Lung (tissue), 12 donors: ENCODE measurements around the gene LGI4. TPM values are rescaled to one million over a fixed set of nuclear protein-coding genes. Genes with fewer than 3 reads are reported as not detected.

Experiments
- ATAC-seq: fragments of 200-7000 bp; cut with Tn5 transposase; one replicate; pipeline ENCODE4 v1.9.1; 2020; ENCODE audit warnings: moderate number of reproducible peaks; ENCODE audit not compliant: insufficient read depth, low FRiP score
- DNase-seq, 3 donors: peaks; one replicate each; pipeline ENCODE4 v3.0.0-alpha.2; 2013 to 2017
- H3K27ac ChIP-seq, 2 donors: one replicate each; pipeline ENCODE4 v1.5.1; 2013; ENCODE audit warnings: mild to moderate bottlenecking in 2 of 2, moderate library complexity in 2 of 2, control low read depth in 1 of 2, inconsistent platforms in 1 of 2, low read depth in 1 of 2, low read length in 1 of 2
- H3K27me3 ChIP-seq, 3 donors: one replicate each; pipeline ENCODE4 v1.5.1; 2013; ENCODE audit warnings: low read length in 2 of 3; ENCODE audit not compliant: control insufficient read depth in 3 of 3, insufficient read depth in 3 of 3
- H3K36me3 ChIP-seq, 4 donors: one replicate each; pipeline ENCODE4 v1.5.1; 2013; ENCODE audit warnings: low read length in 4 of 4, mild to moderate bottlenecking in 1 of 4, moderate library complexity in 1 of 4; ENCODE audit not compliant: control insufficient read depth in 4 of 4, insufficient read depth in 4 of 4
- H3K4me1 ChIP-seq, 5 donors: one replicate each; pipeline ENCODE4 v1.5.1; 2013; ENCODE audit warnings: low read length in 5 of 5, mild to moderate bottlenecking in 2 of 5, moderate library complexity in 1 of 5; ENCODE audit not compliant: control insufficient read depth in 5 of 5, insufficient read depth in 5 of 5
- H3K4me3 ChIP-seq: one replicate; pipeline ENCODE4 v1.5.1; 2013; ENCODE audit warnings: mild to moderate bottlenecking, control low read depth, moderate library complexity
- H3K9ac ChIP-seq, 2 donors: one replicate each; pipeline ENCODE4 v1.5.1; 2013; ENCODE audit warnings: low read length in 2 of 2, control low read depth in 1 of 2; ENCODE audit not compliant: insufficient read depth in 1 of 2
- H3K9me3 ChIP-seq, 4 donors: one replicate each; pipeline ENCODE4 v1.5.1; 2013; ENCODE audit warnings: low read length in 3 of 4, mild to moderate bottlenecking in 1 of 4, moderate library complexity in 1 of 4; ENCODE audit not compliant: control insufficient read depth in 4 of 4, insufficient read depth in 3 of 4
- CTCF ChIP-seq: IDR thresholded peaks from 2 replicates; pipeline ENCODE4 v1.5.1; 2012; ENCODE audit warnings: mild to moderate bottlenecking; ENCODE audit errors: control extremely low read depth, extremely low read depth
- WGBS, 2 donors: extraction: QIAGEN DNeasy Blood & Tissue Kit; methylation state at CpG; one replicate each; pipeline ENCODE4 v1.1.7; 2013; 5-methylcytosine and 5-hydroxymethylcytosine counted together
- polyA plus RNA-seq, 2 donors: library from polyadenylated mRNA; stranded (reverse); fragments of 200-250 nt; gene quantifications; one replicate each; pipeline ENCODE4 v1.2.1, GENCODE V29; 2013
- total RNA-seq, 2 donors: library from RNA; depleted of rRNA in 1 of 2; stranded (reverse); fragments of >200 nt in 1 of 2; gene quantifications; one replicate each; pipeline ENCODE4 v1.2.1, GENCODE V29; 2014 to 2021
- donor health status: control.
- donor health status: control.
- donor health status: Bipolar disorder and iron deficiency.
- donor health status: healthy.
- donor health status: DM: yes; HTN: yes; CAD: no.

LGI4 gene
- total and polyA plus RNA-seq, 4 donors: 1.6 to 11.2 (median 4.1) TPM

- Histone ChIP-seq H3K27me3 (peaks cover 0 to 5% (median 0%) of the 10 kb centered on the region in 3 donors), H3K9ac (peak within 1 kb of the TSS; percentile 44 to 89), H3K36me3 (peaks cover 0 to 3% (median 0%) of the 10 kb centered on the region in 4 donors), H3K4me3 (no peak within 1 kb of the TSS), H3K9me3 (no peaks in the 10 kb centered on the region), H3K27ac (peak within 1 kb of the TSS; percentile 67 to 87), H3K4me1 (peaks cover 5 to 50% (median 14%) of the 10 kb centered on the region in 5 donors)
- no peak for TF ChIP-seq CTCF
- no peak for ATAC-seq
- peak; percentile 82 to 92 (median 84) for DNase-seq
- WGBS, 2 donors: 66 to 81% methylated on average over 14 to 18 of the region's 18 CpGs
Measured at GRCh38 chr19:35138305-35138892, 3.5 kb upstream of the LGI4 start, which contains the start of gene FXYD1. FXYD1 (plus strand) TSS chr19:35138824; CDS start chr19:35140080, 1,256 bp downstream.

- Histone ChIP-seq H3K36me3 (peaks cover 0 to 3% (median 0%) of the 10 kb centered on the region in 4 donors), H3K9me3 (no peaks in the 10 kb centered on the region), H3K9ac (no peak overlapping the region), H3K27ac (no peak overlapping the region), H3K4me3 (no peak overlapping the region), H3K4me1 (peaks cover 5 to 44% (median 14%) of the 10 kb centered on the region in 5 donors), H3K27me3 (peaks cover 0 to 3% (median 0%) of the 10 kb centered on the region in 3 donors)
- ATAC-seq: no peak
- WGBS, 2 donors: 54 to 70% methylated on average over 9 of the region's 9 CpGs
- TF ChIP-seq CTCF: no peak
- DNase-seq: no peak
Measured at GRCh38 chr19:35136977-35137702, 2.3 kb upstream of the LGI4 start.

GRCh38 chr19:35136231-35136630 lies 1.4 kb upstream of the LGI4 start:
- H3K27ac ChIP-seq: no peak overlapping the region
- H3K4me1 ChIP-seq: peaks cover 4 to 38% (median 14%) of the 10 kb centered on the region in 5 donors
- H3K9me3 ChIP-seq: no peaks in the 10 kb centered on the region
- no peak overlapping the region for H3K4me3 ChIP-seq
- WGBS, 2 donors: 81 to 86% methylated on average over 11 of the region's 11 CpGs
- ATAC-seq (no peak), DNase-seq (no peak)
- TF ChIP-seq CTCF: no peak
- peaks cover 0 to 3% (median 0%) of the 10 kb centered on the region in 3 donors for H3K27me3 ChIP-seq
- no peaks in the 10 kb centered on the region for H3K36me3 ChIP-seq
- no peak overlapping the region for H3K9ac ChIP-seq
